MM.1S (cell line): ENCODE results near the gene C10orf90.

ENCODE experiments used
- CTCF ChIP-seq: fragments of 300-600 bp; sonication (generic); IDR thresholded peaks from 2 replicates; pipeline ENCODE4 v1.5.1; 2016; ENCODE audit warnings: antibody characterized with exemption, low read length, mixed read lengths
- EZH2phosphoT487 ChIP-seq: fragments of 300-600 bp; sonication (generic); IDR thresholded peaks from 2 replicates; pipeline ENCODE4 v1.6.1; 2018; ENCODE audit warnings: antibody characterized with exemption, low read length

GRCh38 chr10:126568809-126569385 is 101.6 kb downstream of the C10orf90 start:
- TF ChIP-seq CTCF (no peak), EZH2phosphoT487 (no peak)
